Prostate gland (tissue), 2 donors: ENCODE measurements around the gene APC. TPM values are rescaled to one million over a fixed set of nuclear protein-coding genes. Genes with fewer than 3 reads are reported as not detected.
"Not testable (repeated sequence)": the region's sequence is repeated elsewhere in the genome, so short reads cannot be mapped to it uniquely, and the experiment has no call there.

Source experiments
- DNase-seq: peaks from one replicate; pipeline ENCODE4 v3.0.0-alpha.2; 2019; ENCODE audit warnings: low spot score
- H3K27ac ChIP-seq, 2 donors: fragments of 200-600 bp; sonication (generic); 2 replicates each; pipeline ENCODE4 v1.5.1; 2017 to 2019
- H3K27me3 ChIP-seq: fragments of 200-600 bp; sonication (generic); replicated peaks from 2 replicates; pipeline ENCODE4 v1.5.1; 2019; ENCODE audit not compliant: insufficient read depth
- H3K36me3 ChIP-seq, 2 donors: fragments of 200-600 bp; sonication (generic); 1 replicate in 1 of 2; 2 replicates in 1 of 2; pipeline versions ENCODE4 v1.5.1 to v1.8.1; 2017 to 2019
- H3K4me1 ChIP-seq: fragments of 200-600 bp; sonication (generic); replicated peaks from 2 replicates; pipeline ENCODE4 v1.5.1; 2019
- H3K4me3 ChIP-seq, 2 donors: fragments of 200-600 bp; sonication (generic); 2 replicates each; pipeline ENCODE4 v1.5.1; 2017 to 2019
- H3K9me3 ChIP-seq: fragments of 200-600 bp; sonication (generic); 2 replicates; pipeline ENCODE4 v1.5.1; 2017
- CTCF ChIP-seq, 4 experiments: fragments of 200-600 bp in 2 of 4; fragments of 450-650 bp in 2 of 4; sonication (generic) in 2 of 4; IDR thresholded peaks; 1 replicate in 3 of 4; 2 replicates in 1 of 4; pipeline ENCODE4 v1.5.1; 2016 to 2019; ENCODE audit warnings: antibody characterized with exemption in 4 of 4, mild to moderate bottlenecking in 2 of 4, moderate library complexity in 2 of 4
- POLR2A ChIP-seq: fragments of 450-650 bp; IDR thresholded peaks from one replicate; pipeline ENCODE4 v1.6.1; 2016; ENCODE audit warnings: antibody characterized with exemption, mild to moderate bottlenecking
- POLR2AphosphoS5 ChIP-seq: sonication (generic); formaldehyde crosslinking; IDR thresholded peaks from one replicate; pipeline ENCODE4 v1.6.1; 2017; ENCODE audit warnings: antibody characterized with exemption
- WGBS: methylation state at CpG from one replicate; pipeline ENCODE4 v1.1.5; 2018; 5-methylcytosine and 5-hydroxymethylcytosine counted together
- intact Hi-C: fragments of 100-400 bp; cut with DNase I; formaldehyde crosslinking; loops from one replicate; pipeline ENCODE4 v1.14.2; 2022
- small RNA-seq, 2 donors: library from RNA; depleted of rRNA; stranded (forward); fragments of <200 nt; gene quantifications; one replicate each; pipeline ENCODE3, GENCODE V24; 2016
- total RNA-seq, 2 donors: library from RNA; depleted of rRNA; stranded (reverse); fragments of >200 nt; gene quantifications; one replicate each; pipeline ENCODE4 v1.1.0, GENCODE V29; 2016

APC gene
- total RNA-seq, 2 donors from 2014 or later: 37.6 to 84.1 TPM

- no peak for DNase-seq
- intact Hi-C loops: no loop called here
- H3K9me3 ChIP-seq: no peaks in the 10 kb centered on the region
- H3K4me1 ChIP-seq: peaks cover 7% of the 10 kb centered on the region
- H3K27ac ChIP-seq: no peak overlapping the region
- H3K27me3 ChIP-seq: no peaks in the 10 kb centered on the region
- TF ChIP-seq CTCF (IDR thresholded peaks at IDR 0.05) (no peak), POLR2A (no peak), POLR2AphosphoS5 (no peak)
- H3K4me3 ChIP-seq: no peak overlapping the region
- H3K36me3 ChIP-seq: no peaks in the 10 kb centered on the region
- WGBS: 94% methylated on average over 4 of the region's 4 CpGs
These were observed 149.3 kb downstream of the APC start for GRCh38 chr5:112886975-112887374.

- H3K4me1 ChIP-seq, H3K9me3 ChIP-seq, H3K27me3 ChIP-seq, H3K36me3 ChIP-seq, intact Hi-C loops, DNase-seq, H3K4me3 ChIP-seq, H3K27ac ChIP-seq: not testable (repeated sequence)
- 91% methylated on average over 8 of the region's 8 CpGs for WGBS
These were observed 154.4 kb downstream of the APC start for GRCh38 chr5:112892066-112892465.

- Histone ChIP-seq H3K27ac (no peak overlapping the region), H3K36me3 (no peaks in the 10 kb centered on the region), H3K4me3 (no peak overlapping the region), H3K27me3 (no peaks in the 10 kb centered on the region), H3K9me3 (no peaks in the 10 kb centered on the region), H3K4me1 (no peaks in the 10 kb centered on the region)
- DNase-seq: no peak
- intact Hi-C loops: no loop called here
- 97% methylated on average over 13 of the region's 13 CpGs for WGBS
- TF ChIP-seq POLR2AphosphoS5 (no peak), CTCF (IDR thresholded peaks at IDR 0.05) (no peak), POLR2A (no peak)
These were observed 155.1 kb downstream of the APC start for GRCh38 chr5:112892776-112893175.

- H3K27ac ChIP-seq: no peak overlapping the region
- no peaks in the 10 kb centered on the region for H3K9me3 ChIP-seq
- WGBS: 85% methylated on average over 3 of the region's 3 CpGs
- no peak for TF ChIP-seq POLR2AphosphoS5
- no peak for TF ChIP-seq CTCF (IDR thresholded peaks at IDR 0.05)
- TF ChIP-seq POLR2A: no peak
- H3K36me3 ChIP-seq: no peaks in the 10 kb centered on the region
- no peaks in the 10 kb centered on the region for H3K27me3 ChIP-seq
- H3K4me3 ChIP-seq: no peak overlapping the region
- H3K4me1 ChIP-seq: no peaks in the 10 kb centered on the region
- intact Hi-C loops: no loop called here
- no peak for DNase-seq
These were observed 158.0 kb downstream of the APC start for GRCh38 chr5:112895682-112896081.

Small RNA genes lying within 50 kb of the gene (small RNA-seq; reads per million reads assigned to genes)
- 0 reads per million in 2 donors for gene RNU6-482P

Other genes starting within 250 kb of the APC start
- 10 to 100 TPM; 25.3 to 95.0 TPM for gene SRP19, start 123.4 kb downstream of the APC start, total RNA-seq
- gene REEP5, start 184.3 kb downstream of the APC start, total RNA-seq: 100 to 1,000 TPM in 1 of 2 donors, 10 to 100 TPM in 1; 61.0 to 164 TPM
- gene DCP2, start 238.9 kb downstream of the APC start, total RNA-seq: 10 to 100 TPM; 23.4 to 51.6 TPM